Activated CD8-positive, alpha-beta memory T cell treated with anti-CD3 and anti-CD28 coated beads for 48 hours (primary cell): ENCODE data around the gene NPR1.
"Not testable (repeated sequence)": the region's sequence is repeated elsewhere in the genome, so short reads cannot be mapped to it uniquely, and the experiment has no call there.

Experiments
- DNase-seq, 3 experiments: peaks; one replicate each; pipeline ENCODE4 v3.0.0-alpha.2; 2020; ENCODE audit warnings: low read depth in 2 of 3, low spot score in 2 of 3

NPR1 gene

DNA sequence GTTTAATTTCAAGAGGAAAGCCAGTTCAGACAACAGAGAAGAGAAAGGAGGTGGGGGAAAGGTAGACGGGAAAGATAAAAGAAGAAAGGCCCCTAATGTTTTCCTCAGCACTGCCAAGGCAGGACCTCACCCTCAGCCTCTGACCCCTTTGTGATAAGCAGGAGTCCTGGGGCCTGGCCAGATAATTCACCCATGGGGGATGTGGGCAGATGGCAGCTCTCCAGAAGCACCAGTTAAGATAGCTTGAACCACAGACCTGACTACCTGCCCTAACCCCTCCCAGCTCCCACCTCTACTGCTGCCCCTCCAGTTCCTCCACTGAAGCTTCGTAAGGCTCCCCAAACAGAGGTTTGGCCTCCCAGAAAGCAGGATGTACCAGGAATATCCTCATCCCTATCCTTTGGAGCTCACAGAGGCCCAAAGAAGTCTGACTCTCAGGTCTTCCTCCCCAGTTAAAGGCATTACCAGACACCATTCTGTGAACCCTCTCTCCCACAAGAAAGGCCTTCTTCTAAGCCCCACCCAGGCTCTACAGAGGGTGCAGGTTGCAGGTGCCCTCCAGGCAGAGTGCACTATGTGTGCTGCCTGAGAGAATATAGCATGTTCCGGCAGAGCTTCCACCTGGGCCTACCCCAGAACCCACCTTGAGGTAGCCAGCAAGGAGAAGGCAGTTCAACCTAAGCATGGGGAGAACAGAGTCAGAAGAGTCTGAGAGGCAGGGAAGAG lies 29.2 kb upstream of the NPR1 start:
- DNase-seq: no peak

DNA sequence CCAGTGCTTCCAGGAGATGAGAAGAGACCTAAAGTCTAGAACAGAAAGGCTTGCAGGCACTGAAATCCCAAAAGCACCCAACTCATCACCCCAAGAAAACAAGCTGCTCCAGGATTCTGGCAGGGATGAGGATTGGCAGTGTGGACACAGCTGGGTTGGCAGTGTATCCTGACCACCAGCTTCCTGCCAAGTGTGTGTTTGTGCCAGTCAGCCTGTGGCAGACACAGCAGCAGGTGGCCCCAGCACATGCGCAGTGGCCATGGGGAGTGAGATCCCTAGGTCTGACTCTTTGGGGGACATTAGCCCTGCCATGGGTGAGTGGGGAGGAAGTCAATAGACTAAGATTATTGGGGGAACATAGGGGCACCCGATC lies 28.6 kb upstream of the NPR1 start:
- DNase-seq: no peak

DNA sequence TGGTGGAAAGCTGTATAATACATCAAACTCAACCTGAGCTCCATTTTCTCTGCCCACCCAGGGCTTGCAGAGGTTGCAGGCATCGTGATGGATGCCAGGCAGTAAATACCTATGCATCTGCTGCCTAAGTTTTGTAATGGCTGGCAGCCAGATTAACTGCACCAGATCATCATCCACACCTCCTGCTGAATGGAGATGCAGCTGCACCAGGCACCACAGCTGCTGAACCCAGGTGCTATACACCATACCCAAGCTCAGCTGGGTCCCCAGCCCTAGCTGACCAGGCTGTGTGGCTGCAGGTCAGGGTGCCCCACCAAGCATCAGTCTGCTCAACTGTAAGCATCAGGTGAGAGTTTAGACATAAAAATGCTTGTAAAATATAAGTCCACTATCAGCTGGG lies 26.7 kb upstream of the NPR1 start:
- DNase-seq: no peak

DNA sequence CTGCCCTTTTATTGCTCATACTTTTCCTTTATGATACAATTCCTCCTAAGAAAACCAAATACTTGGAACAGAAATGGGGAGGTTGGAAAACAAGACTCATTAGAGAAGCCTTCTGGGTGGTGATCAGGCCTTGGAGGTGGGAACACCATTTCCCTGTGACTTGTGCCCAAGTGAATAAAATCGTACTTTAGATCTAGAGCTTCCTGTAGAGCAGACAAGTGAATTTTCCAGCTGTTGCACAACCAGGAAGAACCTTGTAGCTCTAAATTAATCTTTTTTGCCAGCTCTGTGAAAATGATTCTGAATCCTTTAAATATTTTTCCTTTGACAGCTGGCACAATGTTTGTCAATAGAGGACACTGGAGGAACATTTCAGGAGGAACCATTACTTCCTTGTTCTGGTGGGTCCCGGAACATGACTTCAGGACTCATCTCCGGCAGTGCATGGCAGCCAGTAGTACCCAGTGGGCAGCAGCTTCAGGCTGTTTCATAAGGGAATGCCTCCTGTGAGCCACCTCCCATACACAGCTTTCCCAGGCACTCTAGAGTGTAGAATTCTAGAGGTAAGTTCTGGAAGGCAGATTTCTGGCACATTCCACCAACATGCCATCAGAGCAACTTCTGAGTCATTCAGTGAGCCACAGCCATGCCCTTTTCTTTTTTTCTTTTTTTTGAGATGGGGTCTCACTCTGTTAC lies 25.5 kb upstream of the NPR1 start:
- no peak for DNase-seq

DNA sequence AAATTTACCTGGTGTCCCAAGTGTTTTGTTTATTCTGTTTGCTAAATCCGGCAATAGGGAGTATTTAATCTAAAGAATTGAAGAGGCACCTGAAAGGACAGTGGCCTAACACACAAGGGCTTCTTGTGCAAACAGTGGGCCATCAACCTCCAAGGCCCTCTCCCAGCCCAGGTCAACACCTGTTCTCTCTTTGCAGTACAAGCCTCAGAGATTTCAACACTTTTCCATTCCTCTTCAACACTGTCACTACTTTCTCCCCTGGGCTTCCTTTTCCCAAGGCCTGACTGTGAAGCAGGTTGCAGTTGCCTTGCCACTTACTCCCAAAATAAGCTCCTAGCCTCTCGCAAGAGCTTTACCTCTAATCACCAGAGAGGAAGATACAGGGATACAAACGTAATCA lies 23.2 kb upstream of the NPR1 start:
- no peak for DNase-seq

DNA sequence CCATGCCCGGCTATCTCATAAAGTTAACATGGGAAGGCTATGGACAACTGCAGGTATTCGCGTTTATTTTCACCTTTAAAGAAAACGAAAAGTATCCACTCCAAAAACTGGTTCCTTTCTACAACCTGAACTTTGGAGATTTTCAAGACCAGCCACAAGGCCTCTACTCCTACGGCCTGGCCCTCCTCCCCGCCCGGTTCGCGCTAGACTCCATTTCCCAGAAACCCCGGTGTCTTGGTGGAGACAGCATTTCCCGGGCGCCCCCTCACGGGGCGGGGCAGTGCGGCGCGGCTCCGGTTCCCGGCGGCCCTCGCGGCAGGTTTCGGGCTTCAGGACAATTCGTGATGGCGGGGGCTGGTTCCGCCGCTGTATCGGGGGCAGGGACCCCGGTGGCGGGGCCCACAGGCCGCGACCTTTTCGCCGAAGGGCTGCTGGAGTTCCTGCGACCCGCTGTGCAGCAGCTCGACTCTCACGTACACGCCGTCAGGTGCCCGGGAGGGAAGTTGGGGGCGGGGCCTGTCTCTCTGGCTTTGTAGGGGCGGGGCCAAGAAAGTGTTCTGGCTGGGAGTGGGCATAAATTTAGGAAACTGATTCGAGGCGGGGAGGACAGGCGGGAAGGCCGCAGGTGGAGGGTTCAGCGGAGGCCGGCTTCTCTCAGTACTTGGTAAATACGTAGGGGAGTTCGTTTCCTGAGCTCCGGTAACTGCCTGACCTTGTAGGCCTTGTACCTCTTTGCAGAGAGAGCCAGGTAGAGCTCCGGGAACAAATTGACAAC lies 19.9 kb upstream of the NPR1 start, which contains the start of gene SNAPIN:
Gene SNAPIN, plus strand, starts transcription at position 304 of the 775 bp plus-strand sequence. Its CDS starts 41 bp downstream, at position 345.
- peak; percentile 79 to 82 (median 80) for DNase-seq

DNA sequence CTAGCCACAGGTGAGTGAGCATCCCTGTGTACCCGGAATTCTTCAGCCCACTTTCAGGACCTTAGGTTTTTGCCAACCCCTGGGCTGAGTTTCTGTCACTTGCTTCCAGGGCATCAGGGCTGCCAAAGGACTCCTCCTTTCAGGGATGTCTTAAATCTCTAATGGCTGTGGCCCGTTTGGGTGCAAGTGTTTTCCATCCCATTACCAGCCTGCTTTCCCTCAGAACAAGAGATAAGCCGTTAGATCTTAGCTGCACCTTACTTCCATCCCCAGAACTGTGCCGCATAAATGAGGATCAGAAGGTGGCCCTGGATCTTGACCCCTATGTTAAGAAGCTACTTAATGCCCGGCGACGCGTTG lies 19.3 kb upstream of the NPR1 start:
- no peak for DNase-seq

DNA sequence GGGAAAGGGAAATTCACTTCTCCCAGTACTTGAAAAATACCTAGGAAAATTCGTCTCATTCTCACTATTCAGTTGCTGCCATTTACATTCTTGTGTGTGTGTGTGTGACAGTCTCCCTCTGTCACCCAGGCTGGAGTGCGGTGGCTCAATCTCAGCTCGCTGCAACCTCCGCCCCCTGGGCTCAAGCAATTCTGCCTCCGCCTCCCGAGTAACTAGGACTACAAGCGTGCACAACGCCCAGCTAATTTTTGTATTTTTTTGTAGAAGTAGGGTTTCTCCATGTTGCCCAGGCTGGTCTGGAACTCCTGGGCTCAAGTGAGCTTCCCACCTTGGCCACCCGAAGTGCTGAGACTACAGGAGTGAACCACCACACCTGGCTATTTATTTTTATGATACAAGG lies 18.8 kb upstream of the NPR1 start:
- DNase-seq: no peak

DNA sequence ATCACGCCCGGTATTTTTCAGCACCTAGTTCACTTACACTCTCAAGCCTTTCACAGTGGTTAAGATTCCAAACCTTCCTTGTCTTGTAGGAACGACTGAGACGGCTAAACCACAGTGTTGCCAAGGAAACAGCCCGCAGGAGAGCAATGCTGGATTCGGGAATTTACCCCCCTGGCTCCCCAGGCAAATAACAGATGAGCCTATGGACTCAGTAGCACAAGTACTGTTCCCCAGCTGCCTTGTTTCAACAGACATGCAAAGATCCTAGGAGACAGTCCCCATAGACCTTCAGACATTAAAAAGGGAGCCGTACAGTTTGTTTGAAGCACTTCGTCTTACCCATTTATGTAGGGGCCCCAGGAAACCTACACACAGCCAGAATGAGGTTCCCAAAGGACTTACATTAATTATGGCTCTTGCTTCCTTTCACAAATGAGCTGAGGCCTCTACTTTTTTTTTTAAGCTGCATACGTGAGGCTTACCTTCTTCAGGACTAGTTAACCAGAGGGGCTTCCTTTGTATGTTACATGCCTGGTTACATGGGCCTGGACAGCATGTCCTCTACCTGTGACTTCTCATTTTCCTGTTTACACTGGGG lies 17.3 kb upstream of the NPR1 start:
- no peak for DNase-seq

DNA sequence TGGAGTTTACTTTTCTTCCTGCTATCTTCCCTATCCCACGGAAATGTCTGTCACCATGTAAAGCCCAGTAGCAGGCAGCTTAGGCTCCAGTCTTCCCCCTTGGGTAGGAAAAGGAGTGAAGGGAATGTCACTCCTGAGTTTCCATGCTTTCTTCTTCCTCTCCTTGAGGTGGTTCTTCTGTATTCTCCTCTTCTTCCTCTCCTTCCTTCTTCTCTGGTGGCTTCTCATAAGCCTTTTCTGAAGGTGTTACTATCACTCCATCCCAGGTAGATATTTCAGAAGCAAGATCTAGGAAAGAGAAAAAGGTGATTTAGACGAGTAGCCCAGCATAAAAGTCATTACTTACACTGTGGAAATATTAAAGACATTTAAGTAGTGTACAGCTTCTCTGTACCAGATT lies 16.2 kb upstream of the NPR1 start:
- no peak for DNase-seq

DNA sequence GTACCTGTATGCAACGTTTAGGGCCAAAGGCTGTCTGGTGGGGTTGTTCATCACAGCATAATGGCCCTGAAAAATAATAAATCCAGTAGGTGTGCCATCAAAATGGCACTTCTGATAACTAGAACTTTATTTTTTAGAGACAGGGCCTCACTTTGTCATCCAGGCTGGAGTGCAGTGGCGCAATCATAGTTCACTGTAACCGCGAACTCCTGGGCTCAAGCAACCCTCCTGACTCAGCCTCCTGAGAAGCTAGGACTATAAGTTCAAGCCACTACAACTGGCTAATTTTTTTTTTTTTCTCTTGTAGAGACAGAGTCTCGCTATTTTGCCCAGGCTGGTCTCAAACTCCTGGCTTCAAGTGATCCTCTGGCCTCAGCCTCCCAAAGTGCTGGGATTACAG lies 15.3 kb upstream of the NPR1 start:
- no peak for DNase-seq

DNA sequence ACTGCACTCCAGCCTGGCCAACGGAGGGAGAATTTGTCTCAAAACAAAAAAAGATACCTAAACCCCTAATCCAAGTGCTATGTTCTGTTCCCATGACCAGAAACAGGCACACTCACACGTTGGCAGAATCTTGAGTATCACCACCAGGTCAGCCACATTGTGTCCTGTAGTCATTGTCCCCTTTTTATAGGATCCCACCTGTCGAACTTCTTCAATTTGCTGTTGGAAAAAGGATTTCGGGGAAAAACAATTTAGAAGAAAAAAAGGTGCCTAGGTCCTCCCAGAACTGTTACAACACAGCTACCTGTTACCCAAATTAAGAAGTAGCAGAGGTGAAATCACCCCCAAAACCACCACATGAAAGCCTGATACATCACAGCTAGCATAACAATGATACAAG lies 11.0 kb upstream of the NPR1 start:
- DNase-seq: no peak

DNA sequence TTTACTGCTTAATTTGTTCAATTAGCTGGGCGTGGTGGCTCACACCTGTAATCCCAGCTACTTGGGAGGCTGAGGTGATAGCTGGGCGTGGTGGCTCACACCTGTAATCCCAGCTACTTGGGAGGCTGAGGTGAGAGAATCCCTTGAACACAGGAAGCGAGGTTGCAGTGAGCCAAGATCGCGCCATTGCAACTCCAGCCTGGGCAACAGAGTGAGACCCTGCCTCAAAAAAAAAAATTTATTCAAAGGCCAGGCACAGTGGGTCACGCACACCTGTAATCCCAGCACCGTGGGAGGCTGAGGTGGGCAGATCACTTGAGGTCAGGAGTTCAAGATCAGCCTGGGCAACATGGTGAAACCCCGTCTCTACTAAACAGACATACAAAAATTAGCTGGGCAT lies 9.8 kb upstream of the NPR1 start:
- DNase-seq: not testable (repeated sequence)

DNA sequence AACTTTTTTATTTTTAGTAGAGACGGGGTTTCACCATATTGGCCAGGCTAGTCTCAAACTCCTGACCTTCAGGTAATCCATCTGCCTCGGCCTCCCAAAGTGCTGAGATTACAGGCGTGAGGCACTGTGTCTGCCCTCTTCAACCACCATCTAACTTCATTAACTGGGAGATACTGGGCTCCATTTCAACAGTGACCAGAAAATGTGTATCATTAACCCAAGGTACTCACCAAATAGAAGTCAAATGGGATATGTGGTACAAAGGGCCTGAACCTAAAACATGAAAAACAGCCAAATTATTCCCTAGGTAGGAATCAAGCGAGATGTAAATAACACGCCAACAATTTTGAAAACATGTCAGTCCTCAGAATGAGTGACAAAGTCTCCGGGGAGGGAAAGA lies 8.9 kb upstream of the NPR1 start:
- DNase-seq: no peak

DNA sequence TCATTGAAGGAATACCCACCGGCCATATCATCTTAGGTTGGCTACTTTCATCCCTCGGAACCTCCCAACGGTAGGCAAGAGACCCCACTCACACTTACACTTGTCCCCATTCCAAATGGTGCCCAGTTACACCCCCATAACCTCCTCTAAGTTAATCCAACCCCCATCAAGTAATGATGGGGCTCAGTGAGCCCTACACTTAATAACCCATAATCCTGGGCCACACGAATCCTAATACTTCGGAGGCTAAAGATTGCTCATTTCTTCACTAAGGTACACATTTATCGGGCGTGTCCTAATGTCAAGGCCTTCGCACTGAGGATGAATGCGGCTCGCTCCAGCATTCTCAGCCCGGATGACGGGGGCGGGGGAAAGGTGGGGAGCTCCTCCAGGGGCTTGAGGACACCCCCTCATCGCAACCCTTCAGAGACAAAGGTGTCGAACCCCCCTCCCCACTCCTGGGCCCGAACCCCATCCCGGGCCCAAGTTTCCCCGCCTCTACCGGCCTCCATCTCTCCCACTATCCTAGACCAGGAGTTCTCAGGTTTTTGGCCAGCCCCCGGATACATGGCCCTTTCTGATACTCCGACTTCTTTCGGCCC lies 8.1 kb upstream of the NPR1 start:
- DNase-seq: no peak

DNA sequence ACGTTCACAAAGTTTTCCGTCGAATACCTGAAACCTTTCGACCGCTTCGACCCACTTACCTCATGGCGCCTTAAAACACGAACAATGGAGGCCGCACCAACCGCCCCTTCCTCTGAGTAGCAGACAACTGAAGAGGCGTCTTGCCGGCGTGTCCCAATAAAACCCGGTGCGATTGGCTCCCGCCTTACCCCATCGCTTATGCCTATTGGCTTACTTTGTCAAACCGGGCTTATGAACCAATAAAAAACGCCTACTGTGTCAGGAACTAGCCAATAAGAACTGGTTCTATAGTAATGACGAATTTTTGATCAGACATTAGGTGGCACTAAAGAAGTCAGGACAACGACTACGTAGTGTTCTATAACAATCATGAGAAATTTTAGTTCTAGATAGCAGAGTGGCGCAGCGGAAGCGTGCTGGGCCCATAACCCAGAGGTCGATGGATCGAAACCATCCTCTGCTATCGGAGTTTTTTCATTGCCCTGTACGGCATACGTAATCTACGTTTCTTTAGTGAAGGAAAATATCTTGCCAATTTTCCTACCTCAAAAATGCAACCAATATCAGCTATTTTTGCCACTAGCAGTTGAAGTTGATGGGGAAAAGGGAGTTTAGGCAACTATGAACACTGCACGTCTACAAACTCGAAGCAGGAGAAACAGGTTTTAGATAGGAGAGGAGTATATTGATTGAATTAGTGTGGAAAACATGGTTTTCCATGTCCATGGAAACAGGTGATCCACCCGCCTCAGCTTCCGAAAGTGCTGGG lies 7.4 kb upstream of the NPR1 start, which contains the start of gene ILF2:
Gene ILF2, minus strand, starts transcription at position 135 of the 769 bp plus-strand sequence. Its CDS starts 71 bp downstream, at position 64.
- peak; percentile 77 to 93 (median 81) for DNase-seq

DNA sequence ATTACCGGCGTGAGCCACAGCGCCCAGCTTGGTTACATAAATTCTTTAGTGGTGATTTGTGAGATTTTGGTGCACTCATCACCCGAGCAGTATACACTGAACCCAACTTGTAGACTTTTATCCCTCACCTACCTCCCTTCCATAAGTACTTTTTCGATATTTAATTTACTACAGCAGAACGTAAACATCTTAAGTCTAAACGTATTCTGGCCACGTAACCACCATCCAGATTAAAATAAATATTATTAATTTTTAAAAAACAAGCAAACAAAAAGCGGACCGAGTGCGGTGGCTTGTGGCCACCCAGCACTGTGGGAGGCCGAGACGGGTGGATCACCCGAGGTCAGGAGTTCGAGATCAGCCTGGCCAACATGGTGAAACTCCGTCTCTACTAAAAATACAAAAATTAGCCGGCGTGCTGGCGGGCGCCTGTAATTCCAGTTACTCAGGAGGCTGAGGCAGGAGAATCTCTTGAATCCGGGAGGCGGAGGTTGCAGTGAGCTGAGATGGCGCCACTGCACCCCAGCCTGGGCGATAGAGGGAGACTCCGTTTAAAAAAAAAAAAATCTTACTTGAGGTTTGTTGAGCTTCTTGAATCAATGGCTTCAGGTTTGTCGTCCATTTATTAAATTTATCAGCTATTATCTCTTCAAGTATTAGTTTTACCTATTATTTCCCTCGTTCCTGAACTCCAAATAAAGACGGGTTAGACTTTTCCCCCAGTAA lies 6.7 kb upstream of the NPR1 start:
- not testable (repeated sequence) for DNase-seq

DNA sequence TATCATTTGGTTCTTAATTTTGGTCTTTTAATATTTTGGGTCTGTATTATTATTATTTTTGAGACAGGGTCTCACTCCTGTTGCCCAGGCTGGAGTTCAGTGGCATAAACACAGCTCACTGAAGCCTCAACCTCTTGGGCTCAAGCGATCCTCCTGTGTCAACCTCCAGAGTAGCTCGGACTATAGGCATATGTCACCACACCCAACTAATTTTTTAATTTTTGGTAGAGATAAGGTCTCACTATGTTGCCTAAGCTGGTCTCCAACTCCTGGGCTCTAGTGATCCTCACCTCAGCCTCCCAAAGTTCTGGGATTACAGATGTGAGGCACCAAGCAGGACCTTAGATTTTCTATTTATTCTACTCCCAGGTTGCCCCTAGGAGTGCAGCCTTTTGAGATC lies 5.0 kb upstream of the NPR1 start:
- DNase-seq: no peak

DNA sequence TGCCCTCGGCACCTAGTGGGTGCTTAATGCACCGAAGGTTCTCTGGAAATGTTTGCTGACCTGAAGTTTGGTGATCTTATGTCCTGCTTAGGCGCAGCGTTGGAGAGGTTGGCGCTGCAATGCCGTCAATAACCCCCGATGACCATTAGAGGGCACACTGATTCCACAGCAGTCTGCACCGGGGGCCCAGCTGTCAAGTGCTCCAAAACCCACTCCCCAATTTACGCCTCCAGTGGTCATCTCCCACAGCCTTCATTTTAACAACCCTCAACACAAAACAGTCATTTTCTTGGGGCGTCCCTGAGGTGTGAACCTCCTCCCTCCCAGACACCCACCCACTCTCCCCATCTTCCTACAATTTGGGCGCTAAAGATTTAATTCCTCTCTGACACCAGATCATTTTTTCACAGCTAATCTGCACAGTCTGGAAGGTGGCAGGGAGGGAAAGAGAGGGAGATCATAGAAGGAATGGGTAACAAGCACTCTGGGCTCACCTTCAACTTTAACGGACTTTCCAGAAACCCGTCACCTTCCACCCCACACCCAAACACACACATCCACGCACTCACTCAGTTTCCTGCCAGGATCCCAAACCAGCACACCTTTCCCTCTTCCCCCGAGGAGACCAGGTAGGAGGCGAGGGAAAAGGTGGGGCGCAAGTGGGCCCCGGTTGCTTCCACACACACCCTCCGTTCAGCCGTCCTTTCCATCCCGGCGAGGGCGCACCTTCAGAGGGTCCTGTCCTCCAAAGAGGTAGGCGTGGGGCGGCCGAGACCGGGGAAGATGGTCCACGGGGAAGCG lies 570 bp upstream of the NPR1 start:
- no peak for DNase-seq
